Hepatocyte (in vitro differentiated cells): ENCODE data around the gene DENND2D. TPM values are rescaled to one million over a fixed set of nuclear protein-coding genes. Genes with fewer than 3 reads are reported as not detected.

Experiments used
- DNase-seq: peaks from one replicate; pipeline ENCODE4 v3.0.0-alpha.2; 2016; ENCODE audit warnings: low spot score
- H2AFZ ChIP-seq: fragments of 200-600 bp; sonication (generic); 2 replicates; pipeline ENCODE4 v1.6.0; 2016; ENCODE audit warnings: antibody characterized with exemption, mild to moderate bottlenecking
- H3K27ac ChIP-seq: fragments of 200-600 bp; sonication (generic); 2 replicates; pipeline ENCODE4 v1.5.1; 2016; ENCODE audit warnings: mild to moderate bottlenecking
- H3K27me3 ChIP-seq: fragments of 200-600 bp; sonication (generic); 2 replicates; pipeline ENCODE4 v1.6.1; 2016
- H3K36me3 ChIP-seq: fragments of 200-600 bp; sonication (generic); replicated peaks from 2 replicates; pipeline ENCODE4 v1.5.1; 2016; ENCODE audit warnings: low read depth; ENCODE audit not compliant: insufficient read depth
- H3K4me1 ChIP-seq: fragments of 200-600 bp; sonication (generic); 2 replicates; pipeline ENCODE4 v1.5.1; 2016; ENCODE audit warnings: mild to moderate bottlenecking, moderate library complexity; ENCODE audit not compliant: insufficient read depth
- H3K4me2 ChIP-seq: fragments of 200-600 bp; sonication (generic); 2 replicates; pipeline ENCODE4 v1.6.0; 2016
- H3K4me3 ChIP-seq: fragments of 200-600 bp; sonication (generic); 2 replicates; pipeline ENCODE4 v1.5.1; 2016; ENCODE audit warnings: mild to moderate bottlenecking
- H3K79me2 ChIP-seq: fragments of 200-600 bp; sonication (generic); 2 replicates; pipeline ENCODE4 v1.6.0; 2017; ENCODE audit warnings: mild to moderate bottlenecking
- H3K9me2 ChIP-seq: fragments of 200-600 bp; sonication (generic); replicated peaks from 2 replicates; pipeline ENCODE4 v1.6.0; 2017; ENCODE audit warnings: mild to moderate bottlenecking; ENCODE audit not compliant: insufficient read depth
- H3K9me3 ChIP-seq: fragments of 200-600 bp; sonication (generic); 2 replicates; pipeline ENCODE4 v1.5.1; 2016; ENCODE audit warnings: low read depth, mild to moderate bottlenecking
- H4K20me1 ChIP-seq: fragments of 200-600 bp; sonication (generic); 2 replicates; pipeline ENCODE4 v1.6.0; 2016; ENCODE audit warnings: mild to moderate bottlenecking; ENCODE audit not compliant: insufficient read depth, poor library complexity, severe bottlenecking
- CTCF ChIP-seq: fragments of 200-600 bp; sonication (generic); IDR thresholded peaks from 2 replicates; pipeline ENCODE4 v1.5.1; 2016; ENCODE audit warnings: antibody characterized with exemption, mild to moderate bottlenecking; ENCODE audit not compliant: poor library complexity
- EZH2 ChIP-seq: fragments of 200-600 bp; sonication (generic); IDR thresholded peaks from 2 replicates; pipeline ENCODE4 v1.6.1; 2016; ENCODE audit warnings: antibody characterized with exemption, mild to moderate bottlenecking, borderline replicate concordance
- EZH2phosphoT487 ChIP-seq: fragments of 200-600 bp; sonication (generic); IDR thresholded peaks from one replicate; pipeline ENCODE4 v1.6.1; 2018; ENCODE audit warnings: antibody characterized with exemption, mild to moderate bottlenecking, low read depth, moderate library complexity; ENCODE audit not compliant: unreplicated experiment, severe bottlenecking
- WGBS: methylation state at CpG from one replicate; pipeline ENCODE4 v1.1.6; 2016; ENCODE audit warnings: low lambda C conversion rate; ENCODE audit errors: missing lambda C conversion rate; 5-methylcytosine and 5-hydroxymethylcytosine counted together
- polyA plus RNA-seq: library from polyadenylated mRNA; unstranded; fragments of >200 nt; fragmentation: Nextera tagmentation; extraction: Ambion mirVana; gene quantifications from 2 replicates; pipeline ENCODE4 v1.2.1, GENCODE V29; 2016
- total RNA-seq: library from RNA; depleted of rRNA; stranded (reverse); fragments of >200 nt; gene quantifications from 2 replicates; pipeline ENCODE4 v1.2.3, GENCODE V29; 2014

DENND2D gene
- total and polyA plus RNA-seq, 2 experiments from 2014 or later = 7.6 to 8.3 TPM

GRCh38 chr1:111145542-111145941 is 54.9 kb downstream of the DENND2D start:
- no peak for DNase-seq
- Histone ChIP-seq H3K4me3 (no peak overlapping the region), H4K20me1 (peaks cover 6% of the 10 kb centered on the region), H3K9me2 (no peaks in the 10 kb centered on the region), H3K27ac (no peak overlapping the region), H3K9me3 (no peaks in the 10 kb centered on the region), H3K27me3 (no peaks in the 10 kb centered on the region), H3K4me1 (peaks cover 18% of the 10 kb centered on the region), H3K36me3 (no peaks in the 10 kb centered on the region), H2AFZ (no peak overlapping the region), H3K79me2 (peaks cover 97% of the 10 kb centered on the region), H3K4me2 (no peak overlapping the region)
- 95% methylated on average over 2 of the region's 2 CpGs for WGBS
- no peak for TF ChIP-seq EZH2
- TF ChIP-seq EZH2phosphoT487 = no peak
- no peak for TF ChIP-seq CTCF

- Histone ChIP-seq H4K20me1 (peaks cover 5% of the 10 kb centered on the region), H3K4me3 (no peak overlapping the region), H2AFZ (no peak overlapping the region), H3K9me3 (no peaks in the 10 kb centered on the region), H3K27ac (peak overlapping the region; percentile 11), H3K4me1 (peaks cover 26% of the 10 kb centered on the region), H3K27me3 (no peaks in the 10 kb centered on the region), H3K9me2 (no peaks in the 10 kb centered on the region), H3K4me2 (peak overlapping the region; percentile 81), H3K36me3 (no peaks in the 10 kb centered on the region), H3K79me2 (peaks cover 83% of the 10 kb centered on the region)
- TF ChIP-seq EZH2 = no peak
- no peak for TF ChIP-seq CTCF
- TF ChIP-seq EZH2phosphoT487 = no peak
- 58% methylated on average over 5 of the region's 5 CpGs for WGBS
- DNase-seq = no peak
These were observed 58.0 kb downstream of the DENND2D start for GRCh38 chr1:111142356-111142975.

GRCh38 chr1:111141245-111142220 is 58.9 kb downstream of the DENND2D start:
- 54% methylated on average over 5 of the region's 5 CpGs for WGBS
- DNase-seq = peak; percentile 7
- Histone ChIP-seq H3K27me3 (no peaks in the 10 kb centered on the region), H3K79me2 (peaks cover 77% of the 10 kb centered on the region), H3K9me3 (no peaks in the 10 kb centered on the region), H4K20me1 (peaks cover 2% of the 10 kb centered on the region), H3K36me3 (no peaks in the 10 kb centered on the region), H3K27ac (peak overlapping the region; percentile 96), H3K4me2 (peak overlapping the region; percentile 81), H2AFZ (peak overlapping the region; percentile 86), H3K9me2 (no peaks in the 10 kb centered on the region), H3K4me1 (peaks cover 26% of the 10 kb centered on the region), H3K4me3 (peak overlapping the region; percentile 78)
- no peak for TF ChIP-seq EZH2phosphoT487
- no peak for TF ChIP-seq EZH2
- TF ChIP-seq CTCF = no peak
